Cardiac fibroblast (primary cell): ENCODE results near the gene ORMDL1.
"Not testable (repeated sequence)": the region's sequence is repeated elsewhere in the genome, so short reads cannot be mapped to it uniquely, and the experiment has no call there.

ENCODE experiments used
- DNase-seq, 2 donors: peaks; one replicate each; pipeline versions ENCODE4 v3.0.0 to v3.0.0-alpha.2; 2010; ENCODE audit warnings: low read depth in 2 of 2
- H3K4me3 ChIP-seq, 2 donors: replicated peaks in 1 of 2; 1 replicate in 1 of 2; 2 replicates in 1 of 2; pipeline ENCODE4 v1.5.1; 2011; ENCODE audit warnings: low read depth in 2 of 2, low read length in 2 of 2, mild to moderate bottlenecking in 2 of 2, moderate library complexity in 1 of 2
- CTCF ChIP-seq: IDR thresholded peaks from one replicate; pipeline ENCODE4 v1.5.1; 2011; ENCODE audit warnings: low read depth, mild to moderate bottlenecking, low read length, inconsistent platforms

The ORMDL1 gene

GRCh38 chr2:189782221-189782671, 1.9 kb downstream of the ORMDL1 start:
- no peak for TF ChIP-seq CTCF
- H3K4me3 ChIP-seq, result peak overlapping the region; percentile 64 to 87
- DNase-seq, result peak; percentile 27 to 50

- H3K4me3 ChIP-seq, result no peak overlapping the region
- DNase-seq, result no peak
- no peak for TF ChIP-seq CTCF
Observed at GRCh38 chr2:189772212-189772611, 11.9 kb downstream of the ORMDL1 start.

- DNase-seq, result no peak
- no peak for TF ChIP-seq CTCF
- no peak overlapping the region for H3K4me3 ChIP-seq
Observed at GRCh38 chr2:189770590-189771322, 13.4 kb downstream of the ORMDL1 start.

- peak; percentile 17 to 36 for DNase-seq
- no peak for TF ChIP-seq CTCF
- no peak overlapping the region for H3K4me3 ChIP-seq
Observed at GRCh38 chr2:189763908-189764661, 20.1 kb downstream of the ORMDL1 start.

GRCh38 chr2:189762551-189763298, 21.4 kb downstream of the ORMDL1 start, which contains the start of gene OSGEPL1:
Gene OSGEPL1 (minus strand): TSS chr2:189762792. CDS start chr2:189761640, 1,152 bp downstream.
- peak within 1 kb of the TSS; percentile 75 to 78 for H3K4me3 ChIP-seq
- DNase-seq, result peak; percentile 90 to 94
- TF ChIP-seq CTCF, result peak; percentile 60

GRCh38 chr2:189762229-189762550, 21.9 kb downstream of the ORMDL1 start:
- no peak for DNase-seq
- no peak for TF ChIP-seq CTCF
- peak overlapping the region; percentile 75 to 78 for H3K4me3 ChIP-seq

- H3K4me3 ChIP-seq, DNase-seq: not testable (repeated sequence)
Observed at GRCh38 chr2:189760154-189760553, 24.0 kb downstream of the ORMDL1 start.
